Measurements from ENCODE around the gene RGMB.

DNA sequence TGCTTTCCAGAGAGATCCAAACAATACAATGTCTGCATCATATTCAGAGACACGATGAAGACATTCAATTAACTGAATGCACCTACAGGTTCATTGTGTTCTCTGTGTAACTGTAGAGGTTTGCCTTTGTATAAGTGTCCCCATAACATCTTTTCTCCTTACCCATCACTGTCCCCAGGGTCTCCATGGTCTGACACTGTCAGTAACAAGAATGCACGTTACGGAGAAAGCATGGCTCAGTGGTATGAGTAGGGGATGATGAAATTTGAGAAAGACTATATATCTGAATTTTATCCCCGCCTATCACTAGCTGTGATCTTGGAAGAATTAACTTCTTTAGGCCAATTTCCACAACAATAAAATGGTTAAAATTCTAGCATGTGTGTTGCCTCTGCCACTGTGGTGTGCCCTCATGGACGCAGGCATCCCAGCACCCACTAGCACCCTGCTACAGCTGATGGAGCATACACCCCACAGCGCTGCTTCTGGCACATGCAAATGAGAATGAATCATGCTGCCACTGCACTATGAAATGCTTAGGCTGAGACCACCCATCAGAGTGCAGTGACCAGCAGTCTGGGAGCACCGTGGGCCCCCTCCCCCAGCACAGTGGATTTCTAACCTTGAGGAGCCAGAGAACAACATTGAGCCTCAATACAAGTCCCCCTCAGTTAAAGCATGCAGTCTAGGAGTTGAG, 54.3 kb downstream of the RGMB start:
- TF ChIP-seq, protein P1, sequence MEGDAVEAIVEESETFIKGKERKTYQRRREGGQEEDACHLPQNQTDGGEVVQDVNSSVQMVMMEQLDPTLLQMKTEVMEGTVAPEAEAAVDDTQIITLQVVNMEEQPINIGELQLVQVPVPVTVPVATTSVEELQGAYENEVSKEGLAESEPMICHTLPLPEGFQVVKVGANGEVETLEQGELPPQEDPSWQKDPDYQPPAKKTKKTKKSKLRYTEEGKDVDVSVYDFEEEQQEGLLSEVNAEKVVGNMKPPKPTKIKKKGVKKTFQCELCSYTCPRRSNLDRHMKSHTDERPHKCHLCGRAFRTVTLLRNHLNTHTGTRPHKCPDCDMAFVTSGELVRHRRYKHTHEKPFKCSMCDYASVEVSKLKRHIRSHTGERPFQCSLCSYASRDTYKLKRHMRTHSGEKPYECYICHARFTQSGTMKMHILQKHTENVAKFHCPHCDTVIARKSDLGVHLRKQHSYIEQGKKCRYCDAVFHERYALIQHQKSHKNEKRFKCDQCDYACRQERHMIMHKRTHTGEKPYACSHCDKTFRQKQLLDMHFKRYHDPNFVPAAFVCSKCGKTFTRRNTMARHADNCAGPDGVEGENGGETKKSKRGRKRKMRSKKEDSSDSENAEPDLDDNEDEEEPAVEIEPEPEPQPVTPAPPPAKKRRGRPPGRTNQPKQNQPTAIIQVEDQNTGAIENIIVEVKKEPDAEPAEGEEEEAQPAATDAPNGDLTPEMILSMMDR (IDR thresholded peaks at IDR 0.05; ENCODE audit: low read length), result no peak
- TF ChIP-seq EZH2 (optimal IDR thresholded peaks at IDR 0.05; ENCODE audit: low read depth, low read length) (no peak), EZH2phosphoT487 (IDR thresholded peaks at IDR 0.05; ENCODE audit: low read length) (no peak)

All from MM.1S (cell line).